NCI-H2171 treated with DMSO at 0.1 percent for 48 hours (cell line): ENCODE results near the gene NRTN.

Source experiments
- DNase-seq: peaks from one replicate; lab custom pipeline; 2025; lab: John Stamatoyannopoulos, UW

NRTN gene

GRCh38 chr19:5814852-5815246 lies 10.0 kb downstream of the NRTN start:
- no peak for DNase-seq

GRCh38 chr19:5817218-5817617 lies 12.4 kb downstream of the NRTN start:
- DNase-seq, result no peak

- no peak for DNase-seq
These were observed 13.7 kb downstream of the NRTN start for GRCh38 chr19:5818594-5818993.

GRCh38 chr19:5820785-5821184 lies 15.9 kb downstream of the NRTN start:
- no peak for DNase-seq

- DNase-seq, result no peak
These were observed 16.8 kb downstream of the NRTN start for GRCh38 chr19:5821521-5822180.

- no peak for DNase-seq
These were observed 17.4 kb downstream of the NRTN start for GRCh38 chr19:5822181-5822844.

GRCh38 chr19:5823579-5824281 lies 18.9 kb downstream of the NRTN start:
- no peak for DNase-seq

GRCh38 chr19:5824751-5825150 lies 19.9 kb downstream of the NRTN start:
- no peak for DNase-seq

- DNase-seq, result no peak
These were observed 20.3 kb downstream of the NRTN start for GRCh38 chr19:5825178-5825577.

- DNase-seq, result peak; percentile 98
These were observed 21.9 kb downstream of the NRTN start for GRCh38 chr19:5826531-5827341.

GRCh38 chr19:5827342-5827890 lies 22.5 kb downstream of the NRTN start:
- DNase-seq, result no peak

GRCh38 chr19:5827891-5828660 lies 23.2 kb downstream of the NRTN start:
- DNase-seq, result peak; percentile 95

GRCh38 chr19:5828661-5829566 lies 24.0 kb downstream of the NRTN start:
- peak; percentile 82 for DNase-seq

GRCh38 chr19:5829567-5830310 lies 24.9 kb downstream of the NRTN start:
- no peak for DNase-seq

- no peak for DNase-seq
These were observed 26.3 kb downstream of the NRTN start for GRCh38 chr19:5831159-5831558.

GRCh38 chr19:5832061-5832460 lies 27.2 kb downstream of the NRTN start:
- DNase-seq, result no peak

GRCh38 chr19:5832527-5833216 lies 27.8 kb downstream of the NRTN start:
- no peak for DNase-seq

- no peak for DNase-seq
These were observed 33.0 kb downstream of the NRTN start for GRCh38 chr19:5837761-5838352.
